Smooth muscle cell of the brain vasculature (primary cell): ENCODE measurements around the gene MGAT4D.
"Not testable (repeated sequence)": the region's sequence is repeated elsewhere in the genome, so short reads cannot be mapped to it uniquely, and the experiment has no call there.

Experiments used
- DNase-seq: peaks from one replicate; pipeline ENCODE4 v3.0.0-alpha.2; 2012; ENCODE audit warnings: low read depth, low spot score

Gene MGAT4D

GRCh38 chr4:140439644-140440142 is 58.4 kb downstream of the MGAT4D start:
- DNase-seq, result no peak

GRCh38 chr4:140427919-140428471 is 70.1 kb downstream of the MGAT4D start:
- no peak for DNase-seq

GRCh38 chr4:140427106-140427918 is 70.8 kb downstream of the MGAT4D start, which contains the start of gene CLGN:
Gene CLGN (minus strand): TSS chr4:140427648. CDS start chr4:140413078, 14,570 bp downstream.
- DNase-seq, result no peak

- DNase-seq, result no peak
Measured at GRCh38 chr4:140426610-140427105, 71.4 kb downstream of the MGAT4D start.

- DNase-seq, result no peak
Measured at GRCh38 chr4:140423106-140423505, 75.0 kb downstream of the MGAT4D start.

- not testable (repeated sequence) for DNase-seq
Measured at GRCh38 chr4:140413130-140413969, 84.7 kb downstream of the MGAT4D start.

GRCh38 chr4:140408974-140409373 is 89.1 kb downstream of the MGAT4D start:
- DNase-seq, result no peak

GRCh38 chr4:140406292-140406691 is 91.8 kb downstream of the MGAT4D start:
- DNase-seq, result no peak

GRCh38 chr4:140400111-140400510 is 98.0 kb downstream of the MGAT4D start:
- DNase-seq, result no peak

GRCh38 chr4:140395668-140396067 is 102.4 kb downstream of the MGAT4D start:
- DNase-seq, result no peak
